Activated CD4-positive, alpha-beta T cell treated with anti-CD3 and anti-CD28 coated beads, Interleukin-2, amount 50 U/mL, for 1 hour (primary cell): ENCODE results near the gene IQSEC1.
A peak's percentile ranks its signal among the peaks of the same experiment; 100 is the strongest.

ENCODE experiments used
- DNase-seq: peaks from one replicate; pipeline ENCODE4 v3.0.0-alpha.2; 2020

IQSEC1 gene

GRCh38 chr3:13106308-13107001 lies 33.2 kb upstream of the IQSEC1 start:
- no peak for DNase-seq

DNA sequence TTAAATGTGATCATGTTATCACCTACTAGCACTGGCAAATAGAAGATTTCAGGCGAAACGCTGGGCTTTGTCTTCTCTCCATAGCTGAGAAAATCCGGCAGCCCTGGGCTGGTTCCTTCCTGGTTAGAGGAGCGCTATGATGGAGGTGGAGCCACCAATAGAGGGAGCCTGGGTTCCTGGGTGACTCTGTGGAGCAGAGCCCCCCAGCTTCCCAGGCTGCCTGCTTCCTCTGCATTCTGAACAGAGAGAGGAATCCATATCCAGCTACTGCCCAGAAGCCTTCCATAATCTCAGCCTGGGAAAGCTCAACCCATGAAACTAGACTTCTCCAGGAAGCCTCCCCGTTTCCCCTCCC lies 32.6 kb upstream of the IQSEC1 start:
- no peak for DNase-seq

DNA sequence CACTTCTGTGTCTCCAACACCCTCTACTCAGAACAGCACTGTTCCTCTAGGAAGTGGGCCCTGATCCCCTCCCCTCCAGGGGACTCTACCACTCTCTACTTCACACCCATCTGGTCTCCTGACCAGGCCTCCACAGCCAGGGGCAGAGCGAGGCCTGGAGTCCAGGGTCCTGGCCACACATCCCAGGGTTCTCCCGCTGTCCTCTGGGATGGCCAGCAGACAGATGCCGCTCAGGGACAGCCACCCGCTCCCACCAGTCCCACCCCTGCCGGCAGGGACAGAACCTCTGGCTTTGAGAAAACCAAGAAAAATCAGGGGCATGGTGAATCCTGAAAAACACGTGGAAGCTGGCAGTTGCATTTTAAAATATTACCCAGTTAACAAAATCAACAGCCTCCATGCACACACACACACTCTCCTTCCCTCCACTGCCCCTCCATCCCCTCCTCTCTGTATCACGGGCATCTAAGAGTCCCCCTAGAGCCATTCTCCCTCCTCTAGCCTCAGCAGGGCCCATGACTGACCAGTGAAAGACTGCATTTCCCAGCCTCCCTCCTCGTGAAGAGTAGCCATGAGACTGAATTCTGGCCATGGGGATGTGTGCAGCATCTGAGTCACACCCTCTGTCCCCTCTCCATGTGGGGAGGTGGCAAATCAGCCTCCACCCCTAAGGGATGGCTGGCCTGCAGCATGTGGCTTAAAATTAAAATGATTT lies 32.1 kb upstream of the IQSEC1 start:
- no peak for DNase-seq

- DNase-seq = no peak
Measured at GRCh38 chr3:13104511-13104910, 31.3 kb upstream of the IQSEC1 start.

- no peak for DNase-seq
Measured at GRCh38 chr3:13103416-13104058, 30.3 kb upstream of the IQSEC1 start.

GRCh38 chr3:13102386-13103345 lies 29.4 kb upstream of the IQSEC1 start:
- no peak for DNase-seq

DNA sequence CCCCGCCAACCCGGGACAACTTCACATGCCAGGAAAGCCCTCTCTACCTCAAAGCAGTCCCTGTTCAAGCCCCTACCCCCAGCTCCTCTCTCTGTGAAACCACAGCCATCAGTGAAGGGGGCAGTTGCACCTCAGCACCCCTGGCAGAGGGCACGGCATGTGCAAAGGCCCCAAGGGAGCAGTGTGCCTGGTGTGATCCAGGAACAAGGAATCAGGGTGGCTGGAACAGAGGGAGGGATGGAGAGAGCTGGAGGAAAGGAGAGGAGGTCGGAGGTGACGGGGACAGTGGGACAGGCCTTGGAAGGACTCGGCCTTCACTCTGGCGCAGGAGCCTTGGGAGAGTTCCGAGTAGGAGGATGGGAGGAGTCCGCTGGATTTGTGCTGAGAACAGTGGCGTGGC lies 26.5 kb upstream of the IQSEC1 start:
- DNase-seq = no peak

- DNase-seq = no peak
Measured at GRCh38 chr3:13098192-13098988, 25.2 kb upstream of the IQSEC1 start.

- no peak for DNase-seq
Measured at GRCh38 chr3:13096356-13096755, 23.1 kb upstream of the IQSEC1 start.

DNA sequence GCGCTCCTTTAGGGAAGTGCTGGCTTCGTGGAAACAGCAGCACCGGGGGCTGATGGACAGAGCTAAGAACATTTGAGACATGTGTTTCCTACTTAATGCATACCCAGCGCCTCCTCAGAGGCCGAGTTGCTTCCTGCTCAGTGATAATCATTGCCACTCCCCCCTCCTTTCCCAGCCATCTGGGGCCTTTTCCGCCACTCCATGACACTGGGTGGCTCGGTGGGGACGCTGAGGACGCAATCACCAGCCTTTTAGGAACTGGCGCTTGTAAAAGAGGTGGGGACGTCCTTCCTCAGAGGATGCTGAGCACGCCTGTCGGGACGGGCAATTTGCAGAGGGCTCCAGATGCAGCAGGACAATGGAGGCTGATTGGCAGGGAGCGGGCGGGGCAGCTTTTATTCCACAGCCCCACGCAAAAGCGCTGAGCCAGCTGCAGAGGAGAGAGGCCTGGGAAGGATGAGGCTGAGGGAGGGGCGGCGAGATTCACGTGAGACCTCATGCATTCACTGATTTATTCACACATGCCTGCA lies 22.2 kb upstream of the IQSEC1 start:
- no peak for DNase-seq

GRCh38 chr3:13093687-13094086 lies 20.5 kb upstream of the IQSEC1 start:
- no peak for DNase-seq

GRCh38 chr3:13092621-13093617 lies 19.7 kb upstream of the IQSEC1 start:
- DNase-seq = no peak

- DNase-seq = peak; percentile 79
Measured at GRCh38 chr3:13091898-13092611, 18.8 kb upstream of the IQSEC1 start.

- DNase-seq = no peak
Measured at GRCh38 chr3:13088028-13089006, 15.1 kb upstream of the IQSEC1 start.

GRCh38 chr3:13087320-13087990 lies 14.2 kb upstream of the IQSEC1 start:
- no peak for DNase-seq

DNA sequence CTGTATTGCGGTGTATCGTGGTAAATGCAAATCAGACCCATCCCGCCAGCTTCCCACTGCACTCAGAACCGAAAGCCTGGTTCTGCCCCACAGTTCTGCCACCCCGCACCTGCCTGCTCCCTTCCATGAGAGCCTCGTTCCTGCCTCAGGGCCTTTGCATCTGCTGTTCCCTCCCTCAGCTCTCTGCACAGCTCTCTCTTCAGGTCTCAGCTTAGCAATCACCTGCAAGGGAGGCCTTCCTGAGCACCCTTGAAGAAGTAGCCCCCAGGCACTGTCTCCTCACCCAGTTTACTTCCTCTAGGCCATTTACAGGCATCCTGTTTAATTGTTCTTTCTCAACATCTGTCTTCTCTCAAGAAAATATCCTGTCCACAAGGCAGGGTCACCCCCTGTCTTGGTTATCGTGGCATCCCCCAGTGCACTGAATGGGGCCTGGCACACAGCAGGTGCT lies 13.3 kb upstream of the IQSEC1 start:
- DNase-seq = no peak

- DNase-seq = no peak
Measured at GRCh38 chr3:13085846-13086179, 12.6 kb upstream of the IQSEC1 start.
